ENCODE data around the gene GPR25.

GPR25 gene

DNA sequence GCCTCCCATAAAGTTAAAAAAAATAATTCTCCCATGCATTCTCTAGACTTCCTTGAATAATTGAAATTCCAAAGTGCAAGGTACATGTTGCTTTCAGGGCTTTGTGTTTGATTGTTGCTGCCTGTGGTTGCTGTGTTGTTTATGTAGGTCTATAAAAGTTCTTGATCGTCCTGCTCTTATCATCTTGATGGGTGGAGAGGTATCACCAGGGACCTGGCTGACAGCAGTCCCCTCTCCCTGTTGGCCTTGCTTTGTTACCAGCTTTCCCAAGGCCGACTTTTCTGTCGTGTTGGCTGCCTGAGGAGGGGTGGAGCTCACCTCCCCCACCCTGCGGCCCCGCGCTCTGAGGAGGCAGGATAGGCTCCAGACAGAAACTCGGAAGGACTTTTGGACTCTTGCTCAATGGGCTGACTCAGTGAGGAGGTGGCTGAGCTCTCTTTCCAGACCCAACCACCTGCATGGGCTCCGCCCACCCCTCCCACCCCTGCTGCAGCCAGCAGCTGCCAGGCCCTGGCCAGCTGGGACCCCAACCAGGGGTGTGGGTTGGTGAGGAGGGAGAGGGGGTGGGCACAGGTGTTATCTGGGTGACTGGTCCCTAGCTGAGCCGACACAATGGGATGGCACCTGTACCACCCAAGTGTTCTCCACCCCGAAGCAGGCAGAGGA lies 23.9 kb downstream of the GPR25 start (continued):
- TF ChIP-seq ZNF510 (tag by site-specific recombination; IDR thresholded peaks at IDR 0.05; ENCODE audit: insufficient replicate concordance) = no peak
- no peak for TF ChIP-seq HOXC10 (CRISPR knock-in tag; IDR thresholded peaks at IDR 0.05)
- TF ChIP-seq, protein P1, sequence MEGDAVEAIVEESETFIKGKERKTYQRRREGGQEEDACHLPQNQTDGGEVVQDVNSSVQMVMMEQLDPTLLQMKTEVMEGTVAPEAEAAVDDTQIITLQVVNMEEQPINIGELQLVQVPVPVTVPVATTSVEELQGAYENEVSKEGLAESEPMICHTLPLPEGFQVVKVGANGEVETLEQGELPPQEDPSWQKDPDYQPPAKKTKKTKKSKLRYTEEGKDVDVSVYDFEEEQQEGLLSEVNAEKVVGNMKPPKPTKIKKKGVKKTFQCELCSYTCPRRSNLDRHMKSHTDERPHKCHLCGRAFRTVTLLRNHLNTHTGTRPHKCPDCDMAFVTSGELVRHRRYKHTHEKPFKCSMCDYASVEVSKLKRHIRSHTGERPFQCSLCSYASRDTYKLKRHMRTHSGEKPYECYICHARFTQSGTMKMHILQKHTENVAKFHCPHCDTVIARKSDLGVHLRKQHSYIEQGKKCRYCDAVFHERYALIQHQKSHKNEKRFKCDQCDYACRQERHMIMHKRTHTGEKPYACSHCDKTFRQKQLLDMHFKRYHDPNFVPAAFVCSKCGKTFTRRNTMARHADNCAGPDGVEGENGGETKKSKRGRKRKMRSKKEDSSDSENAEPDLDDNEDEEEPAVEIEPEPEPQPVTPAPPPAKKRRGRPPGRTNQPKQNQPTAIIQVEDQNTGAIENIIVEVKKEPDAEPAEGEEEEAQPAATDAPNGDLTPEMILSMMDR (tag by site-specific recombination; IDR thresholded peaks at IDR 0.05) = no peak
- TF ChIP-seq HOXA7 (CRISPR knock-in tag; IDR thresholded peaks at IDR 0.05; ENCODE audit: borderline replicate concordance) = no peak
- no peak for TF ChIP-seq ZNF157 (tag by site-specific recombination; IDR thresholded peaks at IDR 0.05)
- TF ChIP-seq ZNF621 (tag by site-specific recombination; IDR thresholded peaks at IDR 0.05) = no peak
- TF ChIP-seq ZNF600 (tag by site-specific recombination; IDR thresholded peaks at IDR 0.05) = 0 out of 2 replicates have a peak, but pooled peaks have one; percentile 31
- TF ChIP-seq IKZF3 (tag by site-specific recombination; IDR thresholded peaks at IDR 0.05) = no peak
- peak; percentile 83 for TF ChIP-seq ZBTB17 (tag by site-specific recombination; IDR thresholded peaks at IDR 0.05)
- TF ChIP-seq, protein P2, sequence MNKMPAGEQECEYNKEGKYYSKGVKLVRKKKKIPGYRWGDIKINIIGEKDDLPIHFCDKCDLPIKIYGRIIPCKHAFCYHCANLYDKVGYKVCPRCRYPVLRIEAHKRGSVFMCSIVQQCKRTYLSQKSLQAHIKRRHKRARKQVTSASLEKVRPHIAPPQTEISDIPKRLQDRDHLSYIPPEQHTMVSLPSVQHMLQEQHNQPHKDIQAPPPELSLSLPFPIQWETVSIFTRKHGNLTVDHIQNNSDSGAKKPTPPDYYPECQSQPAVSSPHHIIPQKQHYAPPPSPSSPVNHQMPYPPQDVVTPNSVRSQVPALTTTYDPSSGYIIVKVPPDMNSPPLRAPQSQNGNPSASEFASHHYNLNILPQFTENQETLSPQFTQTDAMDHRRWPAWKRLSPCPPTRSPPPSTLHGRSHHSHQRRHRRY (tag by site-specific recombination; IDR thresholded peaks at IDR 0.05) = no peak
- TF ChIP-seq ZNF777 (tag by site-specific recombination; IDR thresholded peaks at IDR 0.05; ENCODE audit: borderline replicate concordance) = no peak
- TF ChIP-seq ZNF791 (tag by site-specific recombination; IDR thresholded peaks at IDR 0.05) = no peak
- TF ChIP-seq ZNF155 (tag by site-specific recombination; IDR thresholded peaks at IDR 0.05) = no peak
- TF ChIP-seq GLIS1 (tag by site-specific recombination; IDR thresholded peaks at IDR 0.05) = peak; percentile 25; the same call in 1 of the 2 replicates
- TF ChIP-seq, protein P3, sequence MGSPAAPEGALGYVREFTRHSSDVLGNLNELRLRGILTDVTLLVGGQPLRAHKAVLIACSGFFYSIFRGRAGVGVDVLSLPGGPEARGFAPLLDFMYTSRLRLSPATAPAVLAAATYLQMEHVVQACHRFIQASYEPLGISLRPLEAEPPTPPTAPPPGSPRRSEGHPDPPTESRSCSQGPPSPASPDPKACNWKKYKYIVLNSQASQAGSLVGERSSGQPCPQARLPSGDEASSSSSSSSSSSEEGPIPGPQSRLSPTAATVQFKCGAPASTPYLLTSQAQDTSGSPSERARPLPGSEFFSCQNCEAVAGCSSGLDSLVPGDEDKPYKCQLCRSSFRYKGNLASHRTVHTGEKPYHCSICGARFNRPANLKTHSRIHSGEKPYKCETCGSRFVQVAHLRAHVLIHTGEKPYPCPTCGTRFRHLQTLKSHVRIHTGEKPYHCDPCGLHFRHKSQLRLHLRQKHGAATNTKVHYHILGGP (tag by site-specific recombination; IDR thresholded peaks at IDR 0.05) = no peak
- no peak for TF ChIP-seq ZNF19 (tag by site-specific recombination; IDR thresholded peaks at IDR 0.05; ENCODE audit: low read depth)
- TF ChIP-seq ZXDB (tag by site-specific recombination; IDR thresholded peaks at IDR 0.05) = no peak
- no peak for TF ChIP-seq SP7 (tag by site-specific recombination; IDR thresholded peaks at IDR 0.05)
- peak; percentile 78 for TF ChIP-seq EGR2 (tag by site-specific recombination; IDR thresholded peaks at IDR 0.05; ENCODE audit: low read depth)
- TF ChIP-seq ZNF48 (tag by site-specific recombination; IDR thresholded peaks at IDR 0.05) = no peak
- TF ChIP-seq ZNF610 (tag by site-specific recombination; IDR thresholded peaks at IDR 0.05; ENCODE audit: borderline replicate concordance) = no peak
- TF ChIP-seq GLI2 (tag by site-specific recombination; IDR thresholded peaks at IDR 0.05; ENCODE audit: borderline replicate concordance, low read depth) = no peak
- TF ChIP-seq, protein P4, sequence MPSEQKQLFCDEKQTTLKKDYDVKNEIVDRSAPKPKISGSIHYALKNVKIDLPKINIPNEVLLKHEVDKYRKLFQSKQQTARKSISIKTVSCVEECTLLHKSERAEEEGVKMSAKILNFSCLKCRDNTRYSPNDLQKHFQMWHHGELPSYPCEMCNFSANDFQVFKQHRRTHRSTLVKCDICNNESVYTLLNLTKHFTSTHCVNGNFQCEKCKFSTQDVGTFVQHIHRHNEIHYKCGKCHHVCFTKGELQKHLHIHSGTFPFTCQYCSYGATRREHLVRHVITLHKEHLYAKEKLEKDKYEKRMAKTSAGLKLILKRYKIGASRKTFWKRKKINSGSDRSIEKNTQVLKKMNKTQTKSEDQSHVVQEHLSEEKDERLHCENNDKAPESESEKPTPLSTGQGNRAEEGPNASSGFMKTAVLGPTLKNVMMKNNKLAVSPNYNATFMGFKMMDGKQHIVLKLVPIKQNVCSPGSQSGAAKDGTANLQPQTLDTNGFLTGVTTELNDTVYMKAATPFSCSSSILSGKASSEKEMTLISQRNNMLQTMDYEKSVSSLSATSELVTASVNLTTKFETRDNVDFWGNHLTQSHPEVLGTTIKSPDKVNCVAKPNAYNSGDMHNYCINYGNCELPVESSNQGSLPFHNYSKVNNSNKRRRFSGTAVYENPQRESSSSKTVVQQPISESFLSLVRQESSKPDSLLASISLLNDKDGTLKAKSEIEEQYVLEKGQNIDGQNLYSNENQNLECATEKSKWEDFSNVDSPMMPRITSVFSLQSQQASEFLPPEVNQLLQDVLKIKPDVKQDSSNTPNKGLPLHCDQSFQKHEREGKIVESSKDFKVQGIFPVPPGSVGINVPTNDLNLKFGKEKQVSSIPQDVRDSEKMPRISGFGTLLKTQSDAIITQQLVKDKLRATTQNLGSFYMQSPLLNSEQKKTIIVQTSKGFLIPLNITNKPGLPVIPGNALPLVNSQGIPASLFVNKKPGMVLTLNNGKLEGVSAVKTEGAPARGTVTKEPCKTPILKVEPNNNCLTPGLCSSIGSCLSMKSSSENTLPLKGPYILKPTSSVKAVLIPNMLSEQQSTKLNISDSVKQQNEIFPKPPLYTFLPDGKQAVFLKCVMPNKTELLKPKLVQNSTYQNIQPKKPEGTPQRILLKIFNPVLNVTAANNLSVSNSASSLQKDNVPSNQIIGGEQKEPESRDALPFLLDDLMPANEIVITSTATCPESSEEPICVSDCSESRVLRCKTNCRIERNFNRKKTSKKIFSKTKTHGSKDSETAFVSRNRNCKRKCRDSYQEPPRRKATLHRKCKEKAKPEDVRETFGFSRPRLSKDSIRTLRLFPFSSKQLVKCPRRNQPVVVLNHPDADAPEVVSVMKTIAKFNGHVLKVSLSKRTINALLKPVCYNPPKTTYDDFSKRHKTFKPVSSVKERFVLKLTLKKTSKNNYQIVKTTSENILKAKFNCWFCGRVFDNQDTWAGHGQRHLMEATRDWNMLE (tag by site-specific recombination; conservative IDR thresholded peaks at IDR 0.05; ENCODE audit: low read depth) = no peak
- TF ChIP-seq ZBTB20 (tag by site-specific recombination; IDR thresholded peaks at IDR 0.05) = no peak
- no peak for TF ChIP-seq ZNF23 (tag by site-specific recombination; IDR thresholded peaks at IDR 0.05; ENCODE audit: borderline replicate concordance)
- TF ChIP-seq, protein P5, sequence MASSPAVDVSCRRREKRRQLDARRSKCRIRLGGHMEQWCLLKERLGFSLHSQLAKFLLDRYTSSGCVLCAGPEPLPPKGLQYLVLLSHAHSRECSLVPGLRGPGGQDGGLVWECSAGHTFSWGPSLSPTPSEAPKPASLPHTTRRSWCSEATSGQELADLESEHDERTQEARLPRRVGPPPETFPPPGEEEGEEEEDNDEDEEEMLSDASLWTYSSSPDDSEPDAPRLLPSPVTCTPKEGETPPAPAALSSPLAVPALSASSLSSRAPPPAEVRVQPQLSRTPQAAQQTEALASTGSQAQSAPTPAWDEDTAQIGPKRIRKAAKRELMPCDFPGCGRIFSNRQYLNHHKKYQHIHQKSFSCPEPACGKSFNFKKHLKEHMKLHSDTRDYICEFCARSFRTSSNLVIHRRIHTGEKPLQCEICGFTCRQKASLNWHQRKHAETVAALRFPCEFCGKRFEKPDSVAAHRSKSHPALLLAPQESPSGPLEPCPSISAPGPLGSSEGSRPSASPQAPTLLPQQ (tag by site-specific recombination; IDR thresholded peaks at IDR 0.05) = no peak
- TF ChIP-seq ZSCAN16 (tag by site-specific recombination; IDR thresholded peaks at IDR 0.05) = no peak
- TF ChIP-seq MYNN (tag by site-specific recombination; IDR thresholded peaks at IDR 0.05; ENCODE audit: borderline replicate concordance) = no peak
- 0 out of 2 replicates have a peak, but pooled peaks have one; percentile 32 for TF ChIP-seq ZNF335 (tag by site-specific recombination; conservative IDR thresholded peaks at IDR 0.05)
